ENCODE data around the gene SWSAP1. TPM values are rescaled to one million over a fixed set of nuclear protein-coding genes. Genes with fewer than 3 reads are reported as not detected.

SWSAP1 gene
- total RNA-seq, 1 experiment from 2014 or later = 1.4 TPM

GRCh38 chr19:11382898-11383705 is 8.6 kb downstream of the SWSAP1 start:
- no TSS peak for BruUV-seq (replicated peaks)
- Mint-ChIP-seq H3K27me3 (ENCODE audit: insufficient read depth, unreplicated experiment) (no peaks in the 10 kb centered on the region), H3K9me3 (ENCODE audit: unreplicated experiment) (no peaks in the 10 kb centered on the region), H3K4me1 (ENCODE audit: insufficient read depth, unreplicated experiment) (peaks cover 24% of the 10 kb centered on the region), H3K36me3 (ENCODE audit: insufficient read depth, unreplicated experiment) (no peaks in the 10 kb centered on the region), H3K4me3 (ENCODE audit: unreplicated experiment) (no peak overlapping the region), H3K27ac (ENCODE audit: low read depth, unreplicated experiment) (no peak overlapping the region)
- ChIA-PET CTCF (interaction anchor here (0.7 to 1.8 kb wide), 5 partner anchors 8 to 99 kb away, joined by 3 to 8 read pairs (median 3); no protein-coding TSS in a partner anchor), POLR2A (no interaction called here)
- peak; percentile 61 for TF ChIP-seq CTCF (IDR thresholded peaks at IDR 0.05; ENCODE audit: unreplicated experiment)
- intact Hi-C loops (cut with micrococcal nuclease) = no loop called here
- DNase-seq (ENCODE audit: unreplicated experiment) = no peak

- Mint-ChIP-seq H3K27ac (ENCODE audit: low read depth, unreplicated experiment) (no peak overlapping the region), H3K36me3 (ENCODE audit: insufficient read depth, unreplicated experiment) (no peaks in the 10 kb centered on the region), H3K27me3 (ENCODE audit: insufficient read depth, unreplicated experiment) (no peaks in the 10 kb centered on the region), H3K9me3 (ENCODE audit: unreplicated experiment) (no peaks in the 10 kb centered on the region), H3K4me3 (ENCODE audit: unreplicated experiment) (no peak overlapping the region), H3K4me1 (ENCODE audit: insufficient read depth, unreplicated experiment) (peaks cover 20% of the 10 kb centered on the region)
- intact Hi-C loops (cut with micrococcal nuclease) = no loop called here
- ChIA-PET CTCF (interaction anchor here (0.6 to 1.8 kb wide), 3 partner anchors 8 to 177 kb away, joined by 3 to 8 read pairs (median 4); no protein-coding TSS in a partner anchor), POLR2A (no interaction called here)
- no peak for TF ChIP-seq CTCF (IDR thresholded peaks at IDR 0.05; ENCODE audit: unreplicated experiment)
- DNase-seq (ENCODE audit: unreplicated experiment) = no peak
- BruUV-seq (replicated peaks) = no TSS peak
Measured at GRCh38 chr19:11383706-11384048, 9.2 kb downstream of the SWSAP1 start.

GRCh38 chr19:11384778-11385129 is 10.3 kb downstream of the SWSAP1 start:
- Mint-ChIP-seq H3K27ac (ENCODE audit: low read depth, unreplicated experiment) (no peak overlapping the region), H3K36me3 (ENCODE audit: insufficient read depth, unreplicated experiment) (no peaks in the 10 kb centered on the region), H3K27me3 (ENCODE audit: insufficient read depth, unreplicated experiment) (no peaks in the 10 kb centered on the region), H3K9me3 (ENCODE audit: unreplicated experiment) (no peaks in the 10 kb centered on the region), H3K4me3 (ENCODE audit: unreplicated experiment) (no peak overlapping the region), H3K4me1 (ENCODE audit: insufficient read depth, unreplicated experiment) (peaks cover 17% of the 10 kb centered on the region)
- POLR2A ChIA-PET = interaction anchor here (0.7 kb wide), 1 partner anchor 136 kb away, joined by 3 read pairs; no protein-coding TSS in a partner anchor
- no peak for TF ChIP-seq CTCF (IDR thresholded peaks at IDR 0.05; ENCODE audit: unreplicated experiment)
- BruUV-seq (replicated peaks) = no TSS peak
- no peak for DNase-seq (ENCODE audit: unreplicated experiment)
- intact Hi-C loops (cut with micrococcal nuclease) = no loop called here
- CTCF ChIA-PET = interaction anchor here (0.7 to 1.2 kb wide), 3 partner anchors 9 to 494 kb away, joined by 3 to 4 read pairs (median 3); no protein-coding TSS in a partner anchor

- BruUV-seq (replicated peaks) = no TSS peak
- TF ChIP-seq CTCF (IDR thresholded peaks at IDR 0.05; ENCODE audit: unreplicated experiment) = no peak
- ChIA-PET POLR2A (interaction anchor here (1.3 kb wide), 1 partner anchor 11 kb away, joined by 3 read pairs; no protein-coding TSS in a partner anchor), CTCF (interaction anchor here (0.6 kb wide), 1 partner anchor 65 kb away, joined by 3 read pairs; no protein-coding TSS in a partner anchor)
- intact Hi-C loops (cut with micrococcal nuclease) = no loop called here
- H3K27me3 Mint-ChIP-seq (ENCODE audit: insufficient read depth, unreplicated experiment) = no peaks in the 10 kb centered on the region
- no peaks in the 10 kb centered on the region for H3K9me3 Mint-ChIP-seq (ENCODE audit: unreplicated experiment)
- no peaks in the 10 kb centered on the region for H3K36me3 Mint-ChIP-seq (ENCODE audit: insufficient read depth, unreplicated experiment)
- H3K27ac Mint-ChIP-seq (ENCODE audit: low read depth, unreplicated experiment) = no peak overlapping the region
- DNase-seq (ENCODE audit: unreplicated experiment) = no peak
- H3K4me3 Mint-ChIP-seq (ENCODE audit: unreplicated experiment) = no peak overlapping the region
- no peaks in the 10 kb centered on the region for H3K4me1 Mint-ChIP-seq (ENCODE audit: insufficient read depth, unreplicated experiment)
Measured at GRCh38 chr19:11387162-11388034, 12.9 kb downstream of the SWSAP1 start.
